Gastroesophageal sphincter (tissue), 2 donors: ENCODE data around the gene PLPPR4.

Source experiments
- POLR2A ChIP-seq, 2 donors: fragments of 450-650 bp; IDR thresholded peaks; one replicate each; pipeline ENCODE4 v1.6.1; 2017; ENCODE audit warnings: antibody characterized with exemption in 2 of 2, mild to moderate bottlenecking in 2 of 2, moderate library complexity in 1 of 2
- POLR2AphosphoS5 ChIP-seq: sonication (generic); formaldehyde crosslinking; IDR thresholded peaks from one replicate; pipeline ENCODE4 v1.6.1; 2017; ENCODE audit warnings: antibody characterized with exemption

DNA sequence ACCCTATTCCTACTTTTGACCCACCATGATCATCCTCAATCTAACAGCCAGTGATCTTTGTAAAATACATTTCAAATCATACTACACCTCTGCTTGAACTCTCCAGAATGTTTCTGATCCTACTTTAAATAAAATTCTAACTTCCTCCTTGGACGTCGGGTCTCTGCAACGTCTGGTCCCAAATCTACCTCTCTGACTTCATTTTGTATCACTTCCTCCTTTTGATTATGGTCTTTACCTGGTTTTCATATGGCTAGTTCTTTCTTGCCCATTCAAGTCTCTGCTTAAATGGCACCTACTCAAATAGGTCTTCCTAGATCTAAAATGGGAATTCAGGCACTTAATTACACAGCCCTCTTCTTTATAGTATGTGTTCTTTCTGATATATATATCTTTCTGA is 18.2 kb downstream of the PLPPR4 start:
- TF ChIP-seq POLR2A (IDR thresholded peaks at IDR 0.05) (no peak), POLR2AphosphoS5 (no peak)
